DMS153 (cell line): ENCODE measurements around the gene AIFM3.

Experiments
- DNase-seq: peaks from one replicate; lab custom pipeline; 2025; lab: John Stamatoyannopoulos, UW

The AIFM3 gene

GRCh38 chr22:20976291-20976877, 9.3 kb downstream of the AIFM3 start:
- DNase-seq, result no peak

DNA sequence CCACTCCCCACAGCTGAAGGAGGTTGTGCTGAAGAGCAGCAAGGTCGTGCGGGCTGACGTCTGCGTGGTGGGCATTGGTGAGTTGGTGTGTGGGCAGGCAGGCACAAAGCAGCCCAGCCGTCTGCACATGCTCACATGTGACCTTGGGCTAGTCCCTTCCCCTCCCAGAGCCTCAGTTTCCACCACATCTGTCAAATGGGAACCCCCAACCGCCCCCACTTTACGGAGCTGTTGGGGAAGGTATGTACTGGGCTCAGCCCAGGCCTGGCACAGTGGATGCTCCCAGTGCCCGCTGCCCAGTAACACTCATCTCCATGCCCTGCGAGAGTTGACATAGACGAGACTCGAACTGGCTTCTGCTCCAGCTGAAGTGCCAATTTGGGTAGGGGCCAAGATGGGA, 10.0 kb downstream of the AIFM3 start:
- no peak for DNase-seq

DNA sequence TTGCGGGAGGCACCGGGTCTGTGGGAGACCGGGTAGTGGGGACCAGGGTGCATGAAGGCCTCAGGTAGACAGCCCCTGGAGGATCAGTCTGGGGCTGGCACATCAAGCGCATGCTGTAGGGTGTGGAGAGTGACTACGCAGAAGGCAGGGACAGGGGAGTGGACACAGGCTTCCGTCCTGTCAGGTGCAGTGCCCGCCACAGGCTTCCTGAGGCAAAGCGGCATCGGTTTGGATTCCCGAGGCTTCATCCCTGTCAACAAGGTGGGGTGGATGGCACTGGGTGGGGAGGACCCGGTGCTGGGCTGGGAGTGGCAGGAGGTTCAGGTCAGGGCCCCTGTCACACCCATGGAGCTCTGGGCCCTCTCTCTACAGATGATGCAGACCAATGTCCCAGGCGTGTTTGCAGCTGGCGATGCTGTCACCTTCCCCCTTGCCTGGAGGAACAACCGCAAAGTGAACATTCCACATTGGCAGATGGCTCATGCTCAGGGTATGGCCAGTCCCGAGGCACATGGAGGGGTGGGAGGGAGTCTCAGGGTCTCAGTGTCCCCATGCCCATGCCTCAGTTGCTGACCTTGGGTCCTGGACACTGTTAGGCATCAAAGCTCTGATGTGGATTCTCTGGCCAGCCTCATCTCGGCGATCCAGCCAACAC, 10.6 kb downstream of the AIFM3 start:
- DNase-seq, result no peak

GRCh38 chr22:20978419-20978818, 11.4 kb downstream of the AIFM3 start:
- DNase-seq, result no peak

- peak; percentile 67 for DNase-seq
These were observed 12.3 kb downstream of the AIFM3 start for GRCh38 chr22:20979243-20979809.

DNA sequence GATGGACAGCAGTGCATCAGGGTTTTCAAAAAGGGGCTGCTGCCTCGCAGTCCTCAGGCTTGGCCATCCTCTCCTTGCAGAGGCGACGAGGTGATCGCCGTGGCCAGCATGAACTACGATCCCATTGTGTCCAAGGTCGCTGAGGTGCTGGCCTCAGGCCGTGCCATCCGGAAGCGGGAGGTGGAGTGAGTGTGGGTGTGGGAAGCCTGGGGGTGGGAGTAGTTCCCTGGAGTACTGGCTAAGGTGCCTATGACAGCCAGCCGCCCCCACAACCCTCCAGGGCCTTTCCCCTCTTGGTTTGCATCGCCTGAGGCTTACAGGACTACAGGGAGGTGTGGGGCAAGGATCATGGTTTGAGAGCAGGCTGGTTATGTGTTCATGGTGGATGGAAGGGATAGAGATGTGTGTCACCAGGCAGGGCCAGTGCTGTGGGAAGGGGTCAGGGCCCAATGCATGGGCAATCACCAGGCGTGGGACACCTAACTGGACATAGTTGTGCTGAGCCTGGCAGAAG, 12.9 kb downstream of the AIFM3 start:
- no peak for DNase-seq

- no peak for DNase-seq
These were observed 13.5 kb downstream of the AIFM3 start for GRCh38 chr22:20980523-20980922.

DNA sequence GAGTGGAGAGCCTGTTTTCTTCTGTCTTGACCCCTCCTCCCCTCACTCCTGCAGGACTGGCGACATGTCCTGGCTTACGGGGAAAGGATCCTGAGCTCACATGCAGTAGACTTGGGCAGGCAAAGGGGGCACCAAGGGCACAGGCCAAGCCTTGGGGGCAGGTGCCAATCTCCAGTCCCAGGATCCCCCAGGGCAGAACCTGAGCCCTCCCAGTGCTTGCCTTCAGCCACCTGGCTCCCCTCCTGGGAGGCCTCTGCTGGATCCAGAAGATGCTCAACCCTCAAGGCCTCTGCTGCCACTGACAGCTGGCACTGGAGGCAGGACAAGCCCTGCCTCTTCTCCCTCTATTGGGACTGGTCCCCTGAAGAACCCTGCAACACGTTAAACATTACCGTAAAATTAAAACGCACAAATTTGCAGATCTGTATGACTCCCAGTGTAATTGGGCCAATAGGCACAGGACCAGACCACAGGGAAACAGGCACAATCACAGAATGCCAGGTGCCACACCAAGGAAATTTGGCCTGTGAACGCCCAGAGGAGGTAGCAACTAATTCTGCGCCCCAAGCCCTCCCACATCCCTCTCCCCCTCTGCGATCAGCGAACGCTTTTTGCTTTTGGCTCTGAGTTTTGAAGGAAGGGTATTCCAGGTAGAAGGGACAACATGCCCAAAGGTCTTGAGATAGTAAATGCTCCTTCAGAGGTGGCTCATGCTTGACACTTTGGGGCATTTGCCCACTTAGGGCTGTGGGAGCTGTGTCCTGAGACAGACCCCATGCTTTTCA, 14.1 kb downstream of the AIFM3 start:
- no peak for DNase-seq

DNA sequence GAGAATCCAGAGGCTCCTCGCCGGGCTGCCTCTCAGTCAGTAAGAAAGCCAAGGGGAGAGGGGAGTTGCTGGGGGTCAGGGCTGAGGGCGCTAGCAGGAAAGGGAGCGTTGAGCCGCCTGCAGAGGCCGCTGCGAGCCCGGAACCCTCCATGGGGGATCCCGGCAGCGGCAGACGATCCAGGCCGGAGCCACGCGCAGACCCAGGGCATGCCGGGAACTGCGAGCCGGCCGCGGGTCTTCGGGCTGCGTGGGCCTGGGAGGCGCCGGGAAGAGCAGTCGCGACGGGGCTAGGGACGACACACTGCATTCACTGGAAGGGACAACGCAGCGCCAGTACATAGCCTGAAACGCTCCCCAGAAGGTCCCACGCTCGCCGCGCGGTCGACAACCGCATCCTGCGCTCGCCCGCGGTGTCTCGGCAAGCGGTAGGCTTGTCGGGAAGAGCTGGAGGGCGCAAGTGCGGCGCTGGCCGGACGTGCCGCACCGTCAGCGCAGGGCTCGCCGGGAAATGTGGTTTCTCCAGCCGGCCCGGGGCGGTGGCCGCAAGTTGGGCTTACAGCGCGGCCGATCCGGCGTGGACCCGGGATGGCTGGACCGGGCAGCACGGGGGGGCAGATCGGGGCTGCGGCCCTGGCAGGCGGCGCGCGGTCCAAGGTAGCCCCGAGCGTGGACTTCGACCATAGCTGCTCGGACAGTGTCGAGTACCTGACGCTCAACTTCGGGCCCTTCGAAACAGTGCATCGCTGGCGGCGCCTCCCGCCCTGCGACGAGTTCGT, 14.9 kb downstream of the AIFM3 start, which contains the start of gene LZTR1:
Gene LZTR1, plus strand, starts transcription at position 511 of the 776 bp plus-strand sequence. Its CDS starts 75 bp downstream, at position 586.
- DNase-seq, result peak; percentile 33

DNA sequence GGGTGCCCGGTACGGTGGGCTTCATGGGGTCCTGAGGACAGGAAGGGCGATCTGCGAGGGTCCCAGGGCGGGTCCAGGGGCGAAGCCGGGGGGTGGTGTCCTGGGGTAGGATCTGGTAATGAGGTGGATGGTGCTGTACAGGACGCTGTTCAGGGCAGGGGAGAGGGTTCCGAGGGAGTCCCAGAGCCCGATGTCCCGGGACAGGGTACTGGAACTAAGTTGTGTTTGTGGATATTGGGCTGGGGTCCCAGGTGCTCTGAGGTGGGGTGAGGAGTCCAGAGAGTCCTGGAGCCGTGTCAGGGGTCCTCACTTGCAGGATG, 15.5 kb downstream of the AIFM3 start:
- DNase-seq, result no peak

GRCh38 chr22:20983081-20983771, 16.2 kb downstream of the AIFM3 start:
- DNase-seq, result no peak

GRCh38 chr22:20985720-20986119, 18.7 kb downstream of the AIFM3 start:
- no peak for DNase-seq

GRCh38 chr22:20986365-20986764, 19.3 kb downstream of the AIFM3 start:
- DNase-seq, result no peak

DNA sequence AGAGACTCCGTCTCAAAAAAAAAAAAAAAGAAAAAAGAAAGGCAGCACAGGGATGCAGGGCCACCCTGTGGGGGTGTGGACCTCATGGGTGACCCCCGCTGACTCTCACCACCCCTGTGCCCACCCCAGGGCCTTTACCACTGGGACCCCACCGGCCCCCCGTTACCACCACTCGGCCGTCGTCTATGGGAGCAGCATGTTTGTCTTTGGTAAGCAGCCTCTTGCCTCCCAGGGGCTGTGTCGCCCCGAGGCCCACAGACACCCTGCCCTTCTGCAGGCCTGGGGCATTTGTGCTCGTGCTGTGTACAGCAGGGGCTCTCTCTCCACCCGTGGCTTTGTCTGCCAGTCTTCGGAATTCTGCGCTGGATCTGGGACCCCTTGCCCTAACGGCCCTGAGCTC, 20.3 kb downstream of the AIFM3 start:
- no peak for DNase-seq

GRCh38 chr22:20988573-20989322, 21.7 kb downstream of the AIFM3 start:
- DNase-seq, result no peak

- no peak for DNase-seq
These were observed 22.5 kb downstream of the AIFM3 start for GRCh38 chr22:20989323-20990138.

DNA sequence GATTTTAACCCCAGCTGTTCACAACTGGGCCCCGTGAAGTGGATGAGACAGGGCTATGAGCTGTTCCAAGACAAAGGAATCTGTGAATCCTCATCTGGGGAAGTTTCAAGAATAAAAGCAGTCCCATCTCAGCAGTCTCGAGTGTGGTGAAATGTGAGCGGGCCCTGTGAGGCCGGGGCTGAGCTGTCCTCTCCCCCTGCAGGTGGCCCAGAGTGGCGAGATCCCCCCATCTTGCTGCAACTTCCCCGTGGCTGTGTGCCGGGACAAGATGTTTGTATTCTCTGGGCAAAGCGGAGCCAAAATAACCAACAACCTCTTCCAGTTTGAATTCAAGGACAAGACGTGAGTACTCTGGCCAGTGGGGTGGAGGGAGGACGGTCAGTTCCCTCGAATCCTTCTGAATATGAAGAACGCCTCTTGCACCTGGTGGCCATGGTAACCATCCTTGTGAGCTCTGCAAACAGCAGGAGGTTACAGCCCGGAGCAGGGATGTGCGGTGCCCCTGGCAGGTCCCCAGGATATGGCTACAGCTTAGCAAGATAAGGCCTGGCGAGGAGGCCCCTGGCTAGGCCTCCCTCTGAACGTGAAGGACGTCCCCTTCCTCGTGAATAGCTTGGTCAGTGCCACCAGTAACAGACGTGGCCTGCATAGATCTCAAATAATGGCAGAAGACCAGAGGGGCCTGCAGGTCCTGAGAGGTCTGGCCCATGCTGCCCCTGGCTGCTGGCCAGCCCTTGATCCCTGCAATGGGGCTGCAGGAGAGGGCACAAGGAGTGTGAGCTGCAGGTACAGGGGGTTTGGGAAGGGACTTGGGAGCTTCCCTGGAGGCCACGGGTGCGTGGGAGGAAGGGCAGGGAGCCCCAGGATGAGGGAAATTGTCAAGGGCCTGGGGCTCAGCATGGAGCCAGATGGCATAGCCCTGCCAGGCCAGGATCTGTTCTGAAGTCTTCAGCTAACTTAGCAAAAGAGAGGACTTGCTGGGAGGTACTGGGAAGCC, 23.4 kb downstream of the AIFM3 start:
- no peak for DNase-seq

- no peak for DNase-seq
These were observed 24.4 kb downstream of the AIFM3 start for GRCh38 chr22:20991252-20992055.
